HG02610 (cell line): Measurements from ENCODE around the gene FMNL2.

Source experiments
- ATAC-seq: cut with Tn5 transposase; IDR thresholded peaks from one replicate; pipeline ENCODE4 v1.9.1; 2021; ENCODE audit warnings: mild to moderate bottlenecking, moderate library complexity; ENCODE audit not compliant: unreplicated experiment

The FMNL2 gene

DNA sequence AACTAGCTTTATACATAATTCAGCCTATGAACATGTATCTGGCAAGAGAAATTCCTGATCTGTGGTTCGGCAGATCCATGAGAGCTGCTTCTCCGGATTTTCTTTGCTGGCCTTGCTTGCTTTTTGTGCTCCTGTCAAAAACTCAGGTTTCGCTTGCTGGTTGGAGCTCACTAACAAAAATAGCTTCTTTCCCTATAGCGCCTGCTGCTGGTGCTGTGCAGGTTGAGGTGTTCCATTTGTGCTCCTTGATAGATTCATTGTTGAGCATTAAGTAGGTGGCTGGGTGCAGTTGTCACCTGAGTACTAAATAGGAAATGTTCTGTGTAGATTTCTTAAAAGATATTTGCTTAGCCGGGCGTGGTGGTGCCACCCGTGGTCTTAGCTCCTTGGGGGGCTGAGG lies 234.2 kb downstream of the FMNL2 start:
- no peak for ATAC-seq

DNA sequence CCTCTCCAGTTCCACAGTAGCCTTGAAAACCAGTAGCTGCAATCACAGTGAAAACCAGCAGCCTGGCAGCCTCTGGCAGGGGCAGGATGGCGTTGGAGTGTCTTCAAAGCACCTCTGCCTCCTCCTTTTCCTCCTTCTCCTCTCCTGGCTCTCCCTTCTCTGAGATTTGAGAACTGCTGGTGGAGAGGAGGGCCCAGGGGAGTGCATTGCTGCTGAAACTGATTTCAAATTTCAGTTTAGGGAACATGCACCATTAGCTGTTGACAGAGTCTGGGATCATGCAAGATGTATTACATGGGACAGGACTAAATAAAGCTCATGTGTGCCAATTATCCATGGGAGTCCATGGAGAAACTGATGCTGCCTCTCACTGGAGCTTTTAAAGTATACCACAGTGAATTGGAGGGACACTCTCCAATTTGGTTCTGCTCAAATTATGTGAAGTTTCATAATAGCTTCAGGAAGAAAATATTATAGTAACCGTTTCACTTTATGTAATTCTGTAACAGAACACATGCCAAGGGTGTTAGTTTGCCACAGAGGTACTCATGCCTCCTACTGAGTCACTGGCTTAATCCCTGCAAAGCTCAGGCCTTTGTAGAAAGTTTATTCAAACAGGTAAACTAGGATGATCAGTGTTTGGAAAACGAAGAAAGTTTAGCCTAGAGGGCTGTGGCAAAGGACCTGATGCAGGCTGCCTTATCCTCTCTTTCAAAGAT lies 236.2 kb downstream of the FMNL2 start:
- ATAC-seq: no peak

DNA sequence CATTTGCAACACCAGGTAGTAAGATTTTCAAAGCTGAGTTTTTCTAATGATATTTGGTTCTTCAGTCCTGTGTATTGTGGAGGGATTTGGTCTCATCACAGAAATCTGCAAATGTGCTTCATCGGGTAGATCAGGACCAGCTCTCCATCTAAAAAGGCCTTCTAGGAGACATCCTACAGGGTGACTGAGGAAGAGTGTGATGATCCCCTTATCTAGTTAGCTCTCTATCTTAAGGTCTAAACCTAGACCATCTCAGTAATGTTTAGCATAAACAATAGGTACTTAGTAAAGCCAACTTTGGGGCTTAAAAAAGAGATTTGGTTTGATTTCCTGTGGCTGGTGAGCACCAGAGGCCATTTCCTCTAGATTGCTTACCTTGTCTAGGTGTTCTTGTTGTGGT lies 237.1 kb downstream of the FMNL2 start:
- no peak for ATAC-seq

DNA sequence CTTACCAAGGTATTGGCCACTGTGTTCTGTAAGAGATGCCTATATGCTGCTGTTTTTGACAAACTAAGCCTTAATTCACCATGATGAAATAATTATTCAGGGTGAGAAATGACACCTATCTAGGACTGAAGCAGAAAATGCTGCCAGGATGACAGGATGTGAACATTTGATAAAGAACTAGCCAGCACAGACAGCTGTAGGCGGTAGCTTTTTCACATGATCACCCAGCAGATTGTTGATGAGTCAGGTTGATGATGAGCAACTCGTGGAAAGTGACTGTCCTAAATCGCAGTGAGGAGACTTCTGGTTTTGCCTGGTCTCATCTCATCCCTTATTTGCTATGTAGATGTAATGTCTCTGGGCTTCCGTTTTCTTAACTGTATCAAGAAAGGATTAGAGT lies 238.2 kb downstream of the FMNL2 start:
- peak; percentile 97 for ATAC-seq

DNA sequence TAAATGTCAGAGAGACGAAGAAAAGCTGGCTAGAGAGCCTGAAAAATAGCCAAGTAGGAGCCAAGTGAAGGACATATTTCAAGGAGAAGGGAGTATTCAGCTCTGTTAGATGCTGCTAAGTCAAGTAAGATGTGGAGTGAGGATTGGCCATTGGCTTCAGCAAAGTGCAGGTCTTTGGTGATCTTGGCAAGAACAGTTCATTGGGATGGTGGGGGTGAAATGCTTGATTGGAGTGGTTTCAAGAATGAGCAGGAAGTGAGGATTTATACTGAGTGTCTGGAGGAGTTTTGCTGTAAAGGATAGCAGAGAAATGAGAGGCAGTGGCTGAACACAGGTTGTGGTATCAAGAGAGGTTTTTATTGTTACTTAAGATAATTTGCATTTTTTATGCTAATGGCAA lies 242.6 kb downstream of the FMNL2 start:
- ATAC-seq: no peak

DNA sequence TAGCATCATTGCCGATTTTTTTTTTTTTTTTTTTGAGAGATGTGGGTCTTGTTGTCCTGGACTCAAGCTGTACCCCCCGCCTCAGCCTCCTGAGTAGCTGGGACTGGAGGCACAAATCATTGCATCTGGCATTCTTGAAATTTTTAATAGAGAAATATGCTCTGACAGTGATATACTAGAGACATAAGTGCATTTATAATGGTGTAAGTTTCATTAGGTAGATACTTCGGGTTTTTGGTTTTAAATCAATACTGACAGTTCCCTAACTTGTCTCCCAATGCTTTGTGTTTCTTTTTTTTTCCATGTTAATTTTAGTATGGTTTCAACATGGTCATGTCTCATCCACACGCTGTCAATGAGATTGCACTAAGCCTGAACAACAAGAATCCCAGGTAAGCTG lies 243.6 kb downstream of the FMNL2 start:
- no peak for ATAC-seq

DNA sequence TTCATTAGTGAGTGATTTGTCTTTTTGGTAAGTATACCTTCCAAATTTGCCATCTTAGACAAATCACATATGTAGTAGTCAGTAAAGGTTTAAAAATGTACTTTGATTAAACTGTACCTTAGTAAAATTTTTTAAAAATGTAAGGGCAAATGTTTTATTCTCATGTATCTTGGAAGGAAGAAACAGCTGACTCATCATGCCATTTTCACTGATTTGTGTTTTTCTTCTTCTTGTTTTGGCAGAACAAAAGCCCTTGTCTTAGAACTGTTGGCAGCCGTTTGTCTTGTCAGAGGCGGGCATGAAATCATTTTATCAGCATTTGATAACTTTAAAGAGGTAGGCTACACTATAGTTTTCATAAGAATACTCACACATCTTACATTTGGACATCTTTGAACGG lies 245.7 kb downstream of the FMNL2 start:
- ATAC-seq: no peak

DNA sequence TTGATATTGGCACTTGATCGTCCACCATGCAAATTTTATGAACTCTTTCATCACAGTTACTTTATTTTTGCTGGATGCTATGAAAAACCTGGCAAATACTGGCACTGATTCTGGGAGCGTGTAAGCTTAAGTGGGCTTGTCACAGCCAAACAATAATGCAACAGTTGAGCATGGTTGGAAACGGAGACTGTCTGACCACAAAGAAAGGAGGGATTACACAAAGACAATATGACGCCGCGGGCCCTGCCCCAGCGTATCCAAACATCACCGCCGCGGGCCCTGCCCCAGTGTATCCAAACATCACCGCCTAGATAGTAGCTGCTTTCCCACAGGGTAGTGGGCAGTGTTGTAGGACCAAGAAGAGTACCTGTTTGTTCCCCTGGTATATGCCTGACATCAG lies 246.4 kb downstream of the FMNL2 start:
- ATAC-seq: no peak

DNA sequence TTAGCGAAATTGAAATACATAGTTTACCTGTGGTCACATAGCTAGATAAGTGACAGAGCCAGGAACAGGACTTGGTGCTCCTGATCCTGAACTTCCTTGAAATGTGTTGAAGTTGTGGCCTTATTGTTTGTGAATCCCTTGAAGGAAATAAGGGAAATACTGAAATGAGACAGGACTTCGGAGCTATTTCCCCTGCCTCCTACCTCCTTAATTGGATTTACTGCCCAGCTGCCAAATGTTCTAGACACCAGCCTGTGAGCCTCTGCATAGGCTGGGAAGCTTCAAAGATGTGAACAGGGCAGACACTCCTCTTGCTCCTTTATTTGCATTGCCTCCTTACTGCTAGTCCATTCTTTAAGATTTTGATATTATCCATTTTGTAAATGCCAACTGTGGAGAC lies 247.1 kb downstream of the FMNL2 start:
- no peak for ATAC-seq

DNA sequence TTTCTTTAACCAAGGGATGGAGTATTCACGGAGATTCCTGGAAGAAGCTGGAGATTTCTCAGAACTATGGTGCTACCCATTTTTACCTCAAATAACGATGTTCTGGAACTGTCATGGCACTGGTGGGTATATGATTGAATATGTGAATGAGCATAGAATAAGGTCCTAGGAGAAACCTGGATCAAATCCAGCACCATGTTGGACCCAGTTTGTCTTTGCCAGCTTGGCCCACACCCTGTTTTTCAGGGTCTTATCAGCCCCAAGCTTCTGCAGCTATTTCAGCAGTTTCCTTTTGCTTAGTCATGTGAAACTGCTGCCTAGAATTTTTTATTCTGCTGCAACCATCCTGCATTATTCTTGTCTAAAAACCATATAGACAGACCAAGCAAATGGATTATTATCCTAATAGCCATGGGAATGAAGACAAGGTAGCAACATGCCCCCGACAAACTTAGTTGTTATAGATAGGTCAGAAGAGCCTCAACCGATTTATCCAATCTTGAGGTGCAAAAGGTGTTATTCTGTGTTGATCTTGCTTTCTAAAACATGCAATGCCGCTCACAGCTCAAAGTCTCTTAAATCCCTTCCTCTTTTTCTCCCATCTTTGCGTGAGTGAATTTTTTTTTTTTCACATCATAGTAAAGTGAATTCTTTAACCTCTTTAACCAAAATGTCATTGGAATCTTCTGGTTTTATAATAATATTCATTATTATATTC lies 248.7 kb downstream of the FMNL2 start:
- no peak for ATAC-seq

DNA sequence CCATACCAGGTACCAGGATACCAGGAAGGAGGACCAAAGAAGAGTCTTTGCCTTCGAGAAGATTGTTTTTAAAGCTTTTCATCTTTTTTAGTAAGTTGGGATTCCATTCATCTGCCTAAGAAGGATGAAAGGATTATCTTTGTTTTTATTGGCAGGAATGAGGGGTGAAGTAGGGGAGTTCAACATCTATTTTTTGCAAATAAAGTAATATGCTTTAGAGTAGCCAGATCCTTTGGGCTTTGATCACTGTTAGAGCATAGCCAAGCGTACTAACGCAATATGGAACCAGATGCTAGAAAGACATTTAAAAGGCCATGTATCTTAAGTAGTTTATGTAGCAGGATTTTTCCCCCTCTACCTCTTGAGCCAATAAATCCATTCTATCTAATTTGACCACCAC lies 249.3 kb downstream of the FMNL2 start:
- ATAC-seq: no peak

DNA sequence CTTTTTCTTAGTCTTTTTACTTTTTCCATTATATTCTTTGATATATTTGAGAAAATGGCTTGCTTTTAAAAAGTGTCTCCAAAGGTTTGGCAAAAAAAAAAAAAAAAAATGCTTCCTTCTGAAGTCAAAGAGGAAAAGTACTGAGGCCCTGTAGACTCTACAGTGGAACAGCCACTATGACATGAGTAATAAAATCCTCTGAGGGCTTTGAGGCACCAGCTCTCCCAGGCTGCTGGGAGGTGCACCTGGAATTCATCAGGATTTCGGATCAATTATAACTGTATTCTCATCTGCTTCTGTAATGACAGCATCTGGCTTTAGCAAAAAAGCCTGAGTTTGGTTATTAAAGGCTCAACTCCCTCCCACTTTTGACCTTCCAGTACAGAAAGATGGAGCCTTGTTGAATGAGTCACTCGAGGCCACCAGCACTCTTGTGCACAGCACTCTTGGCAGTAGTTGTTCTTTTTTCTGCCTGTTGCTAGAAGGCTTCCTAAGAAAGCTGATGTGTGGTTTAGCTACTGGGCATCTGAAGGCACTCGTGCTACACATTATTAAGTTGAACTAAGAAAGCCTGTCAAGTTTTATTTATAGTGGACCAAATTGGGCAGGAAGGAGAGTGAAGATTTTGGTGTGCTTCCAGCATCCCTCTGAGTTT lies 251.0 kb downstream of the FMNL2 start:
- ATAC-seq: no peak

DNA sequence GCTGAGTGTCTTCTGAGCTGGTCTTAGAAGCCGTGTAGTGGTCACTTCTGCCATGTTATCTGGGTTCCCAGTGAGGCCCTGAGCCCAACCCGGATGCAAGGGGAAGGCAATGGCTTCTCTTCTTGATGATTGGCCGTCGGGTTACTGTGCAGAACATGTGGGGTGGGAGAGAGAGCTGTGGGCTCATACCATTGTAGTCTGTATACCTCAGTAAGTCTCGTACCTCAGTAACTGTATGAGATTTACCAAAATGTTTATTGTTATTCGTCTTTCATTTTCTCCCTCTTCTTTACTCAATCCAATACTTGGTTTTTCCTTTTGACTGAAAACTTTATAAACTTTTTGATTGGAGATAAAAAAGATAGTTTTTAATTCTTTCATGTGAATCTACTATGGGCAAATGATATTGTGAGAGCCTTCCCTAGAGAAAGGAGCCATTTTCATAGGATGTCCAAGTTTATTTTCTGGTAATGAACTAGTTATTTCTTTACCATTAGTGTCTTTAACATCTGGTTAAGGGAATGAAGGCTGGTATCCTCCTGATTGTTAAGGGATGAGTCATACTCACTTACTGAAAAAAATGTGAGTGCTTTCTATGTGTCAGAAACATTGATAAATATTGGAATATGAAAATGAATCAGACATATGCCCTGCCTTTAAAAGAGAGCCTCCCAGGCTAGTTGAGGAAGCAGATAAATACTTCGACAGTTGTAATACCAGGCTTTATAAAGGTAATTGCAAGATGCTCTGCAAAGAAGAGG lies 252.4 kb downstream of the FMNL2 start:
- no peak for ATAC-seq

DNA sequence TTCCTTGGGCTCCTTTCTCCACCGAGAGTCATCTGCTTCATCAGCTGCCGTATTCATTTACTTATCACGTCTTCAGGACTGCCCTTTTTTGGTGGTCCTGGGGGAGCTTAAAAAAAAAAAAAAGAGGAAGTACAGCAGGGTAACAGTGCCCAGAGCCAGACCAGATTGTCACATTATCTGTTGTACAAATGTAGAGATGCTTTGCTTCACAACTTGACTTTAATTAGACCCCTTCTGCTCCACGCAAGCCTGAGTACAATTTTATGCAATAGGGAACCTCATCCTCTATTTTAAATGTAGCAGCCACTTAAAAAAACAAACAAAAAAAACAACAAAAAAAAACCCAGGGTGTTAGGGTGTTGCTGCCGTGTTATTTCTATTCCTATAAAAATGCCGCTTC lies 254.0 kb downstream of the FMNL2 start:
- ATAC-seq: no peak

DNA sequence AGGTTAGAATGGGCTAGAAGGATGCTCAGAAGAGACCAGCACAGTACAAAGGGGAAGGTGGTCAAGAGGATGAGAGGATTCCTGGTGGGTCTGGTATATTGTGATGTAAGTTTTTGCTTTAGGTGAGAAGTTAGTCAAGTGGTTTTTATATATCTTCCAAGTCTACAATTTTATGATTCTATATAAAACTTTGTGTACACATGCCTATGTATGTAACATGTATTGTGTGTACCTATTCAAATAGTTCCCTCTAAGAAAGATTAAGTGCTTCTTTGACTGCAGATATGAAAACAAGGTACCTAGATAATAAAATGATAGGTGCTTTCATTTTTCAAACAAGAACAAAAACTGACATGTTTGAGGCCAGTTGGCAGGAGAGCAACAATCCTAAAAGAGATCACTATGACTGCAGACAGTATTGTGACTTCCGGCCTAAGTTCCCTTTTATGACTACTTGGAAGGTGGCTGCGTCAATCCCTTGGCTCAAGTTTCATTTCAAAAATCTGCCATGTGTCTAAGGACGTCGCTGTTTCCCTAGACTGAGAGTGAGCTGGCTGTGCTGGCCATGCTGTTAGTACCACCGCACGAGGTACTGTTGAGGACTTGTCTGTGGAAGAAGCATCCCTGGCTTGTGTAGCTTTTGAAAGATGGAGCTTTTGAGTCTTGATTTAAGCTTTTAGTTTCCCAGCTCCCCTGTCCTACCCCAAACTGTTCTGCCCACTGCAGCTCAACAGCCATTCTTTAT lies 259.2 kb downstream of the FMNL2 start:
- peak; percentile 88 for ATAC-seq

DNA sequence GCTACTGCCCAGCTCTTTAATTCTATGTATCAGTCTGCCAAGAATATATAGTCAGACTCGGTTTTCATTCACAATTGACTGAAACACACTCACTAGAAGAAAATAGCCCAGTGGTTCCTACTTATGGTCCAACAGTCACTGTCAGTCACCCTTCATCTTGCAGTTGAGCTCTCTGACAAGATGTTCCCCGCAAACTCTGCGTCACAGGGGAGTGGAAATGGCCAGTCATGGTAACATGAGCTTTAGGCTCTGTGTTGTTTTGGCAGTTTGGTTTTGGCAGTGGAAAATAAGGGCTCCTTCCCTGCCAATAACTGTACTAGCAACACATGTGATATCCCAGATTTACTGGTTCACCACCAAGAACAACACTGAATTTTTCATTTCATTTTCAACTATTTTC lies 259.8 kb downstream of the FMNL2 start:
- ATAC-seq: no peak

DNA sequence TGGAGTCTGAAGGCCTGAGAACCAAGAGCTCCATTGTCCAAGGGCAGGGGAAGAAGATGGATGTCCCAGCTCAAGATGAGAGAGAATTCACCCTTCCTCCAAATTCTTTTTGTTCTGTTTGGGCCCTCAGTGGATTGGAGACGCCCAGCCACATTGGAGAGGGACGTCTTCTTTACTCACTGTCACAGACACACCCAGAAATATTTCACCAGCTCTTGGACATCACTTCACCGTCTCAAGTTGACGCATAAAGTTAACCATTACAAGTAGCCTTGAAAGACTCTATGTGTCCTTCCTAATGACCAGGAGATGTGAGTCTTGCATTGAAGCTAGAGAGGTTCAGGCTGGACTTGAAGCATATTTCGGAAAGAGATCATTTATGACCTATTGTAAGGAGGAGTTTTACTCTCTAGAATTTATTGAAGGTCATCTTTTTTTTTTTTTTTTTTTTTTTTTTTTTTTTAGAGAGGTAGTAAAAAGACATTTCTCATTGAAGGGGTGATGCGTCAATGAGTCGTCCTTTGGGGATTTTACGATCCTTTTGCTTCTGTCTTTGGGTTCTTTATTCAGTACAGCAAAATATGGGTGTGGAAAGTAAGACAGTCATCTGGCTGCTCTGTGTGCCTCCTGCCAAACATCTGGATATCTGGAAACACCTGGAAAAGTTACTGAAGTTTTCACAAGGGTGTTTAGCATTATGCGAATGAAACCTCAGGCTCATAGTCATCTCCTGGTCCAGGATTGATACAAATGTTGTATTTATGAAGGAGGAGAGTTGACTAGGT lies 264.2 kb downstream of the FMNL2 start:
- no peak for ATAC-seq

DNA sequence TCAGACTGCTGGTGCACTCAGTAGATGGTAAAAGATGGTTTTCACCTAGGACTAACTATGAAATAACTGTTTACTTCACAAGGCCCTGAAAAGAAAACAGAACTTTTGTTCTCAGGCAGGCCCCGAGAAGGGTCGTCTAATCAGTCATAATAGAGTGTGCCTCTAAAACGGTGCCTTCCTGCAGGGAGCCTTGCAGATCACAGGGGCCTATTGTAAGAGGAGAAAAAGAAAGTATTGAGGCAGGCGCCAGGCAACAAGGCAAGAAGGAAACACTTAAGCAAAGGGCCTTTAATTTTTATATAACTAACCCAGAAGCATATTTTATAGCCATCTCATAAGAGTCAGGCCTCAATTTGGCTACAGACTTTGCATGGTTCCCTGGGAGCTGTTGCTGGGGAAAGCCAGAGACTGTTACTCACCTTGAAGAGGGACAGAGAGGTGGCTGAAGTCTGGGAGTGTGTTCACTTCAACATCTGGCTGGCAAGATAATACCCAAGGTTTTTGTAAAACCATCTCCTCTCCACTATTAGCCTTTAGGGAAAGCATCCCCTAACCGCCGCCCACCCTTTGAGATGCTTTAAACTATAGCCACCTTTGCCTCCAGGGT lies 265.2 kb downstream of the FMNL2 start:
- no peak for ATAC-seq

DNA sequence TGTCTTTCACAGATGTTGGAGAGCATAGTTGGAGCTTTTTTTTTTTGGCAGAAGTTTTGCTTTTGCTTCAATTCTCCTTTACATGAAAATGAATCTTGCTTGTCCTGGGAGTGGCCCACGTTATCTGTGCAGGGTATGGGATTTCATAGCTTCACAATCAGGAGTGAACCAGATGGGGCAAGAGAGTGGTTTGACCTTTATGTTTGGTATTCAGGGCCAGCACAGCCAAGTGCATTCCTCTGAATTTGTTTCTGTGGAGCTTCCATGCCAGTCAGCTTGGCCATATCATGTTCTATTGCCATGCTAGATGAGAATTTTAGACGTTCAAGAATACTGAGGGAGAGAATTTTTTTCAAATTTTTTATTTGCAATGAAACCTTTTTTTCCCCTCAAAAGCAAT lies 265.7 kb downstream of the FMNL2 start:
- no peak for ATAC-seq

DNA sequence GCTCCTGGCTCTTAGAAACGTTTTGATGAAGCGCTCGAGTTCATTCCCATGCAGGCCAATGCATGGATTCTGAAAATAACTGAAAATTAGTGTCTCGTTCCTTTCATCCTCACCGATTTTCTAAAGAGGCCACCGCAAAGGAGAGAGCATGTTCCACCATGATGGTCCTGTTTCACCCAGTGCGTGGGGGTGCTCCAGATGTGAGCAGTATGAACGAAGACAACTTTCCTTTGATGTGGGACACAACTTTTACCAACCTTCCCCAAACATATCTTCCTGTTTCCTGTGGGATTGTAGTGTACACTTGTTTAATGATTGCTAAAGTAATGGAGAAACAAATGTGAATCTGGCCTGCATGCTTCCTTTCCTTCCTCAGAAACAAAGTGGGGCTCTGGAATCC lies 267.8 kb downstream of the FMNL2 start:
- no peak for ATAC-seq
